Daoy (cell line): ENCODE measurements around the gene TUBB. TPM values are rescaled to one million over a fixed set of nuclear protein-coding genes. Genes with fewer than 3 reads are reported as not detected.

Experiments used
- DNase-seq: peaks from one replicate; pipeline ENCODE4 v3.0.0-alpha.2; 2015; ENCODE audit warnings: low read depth
- total RNA-seq: library from RNA; depleted of rRNA; stranded (reverse); fragments of >200 nt; shearing (Covaris generic); gene quantifications from 2 replicates; pipeline ENCODE4 v1.2.3, GENCODE V29; 2014; rRNA removed

TUBB gene
- total RNA-seq: 1,353 and 1,355 TPM in 2 replicates

DNA sequence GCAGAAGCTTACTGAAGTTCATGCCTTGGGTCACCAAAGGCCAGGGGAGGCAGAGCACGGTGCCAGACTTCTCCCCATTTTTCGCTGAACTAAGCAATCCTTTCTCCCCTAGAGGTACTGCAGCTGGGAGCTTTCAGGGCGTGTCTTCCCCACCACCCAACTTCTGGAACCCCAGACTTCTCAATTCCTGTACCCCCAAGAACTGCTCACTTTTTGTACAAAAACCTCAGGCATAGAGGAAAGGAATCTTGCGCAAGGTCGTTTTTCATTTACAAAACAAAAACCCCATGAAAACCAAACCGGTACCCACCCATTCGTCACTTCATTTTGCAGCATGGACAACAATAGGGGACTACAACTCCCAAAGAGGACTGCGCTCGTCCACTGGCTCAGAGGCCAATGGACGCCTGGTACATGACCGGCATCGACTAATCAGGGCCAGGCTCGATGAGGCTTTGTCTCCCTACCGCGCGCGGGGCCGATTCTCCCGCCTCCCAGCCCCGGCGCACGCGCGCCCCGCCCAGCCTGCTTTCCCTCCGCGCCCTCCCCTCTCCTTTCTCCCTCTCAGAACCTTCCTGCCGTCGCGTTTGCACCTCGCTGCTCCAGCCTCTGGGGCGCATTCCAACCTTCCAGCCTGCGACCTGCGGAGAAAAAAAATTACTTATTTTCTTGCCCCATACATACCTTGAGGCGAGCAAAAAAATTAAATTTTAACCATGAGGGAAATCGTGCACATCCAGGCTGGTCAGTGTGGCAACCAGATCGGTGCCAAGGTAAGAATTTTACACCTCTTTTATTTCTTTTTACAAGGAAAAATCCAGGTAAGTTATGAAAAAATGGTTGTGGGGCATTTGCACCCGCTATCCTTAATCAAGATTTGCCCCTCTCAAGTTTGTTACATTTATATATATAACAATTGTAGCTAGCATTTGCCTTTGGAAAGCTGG lies at the start of gene TUBB:
TSS of gene TUBB (plus strand) at position 562 of the 947 bp plus-strand sequence. CDS start at position 717, 155 bp downstream.
- DNase-seq: peak; percentile 100

DNA sequence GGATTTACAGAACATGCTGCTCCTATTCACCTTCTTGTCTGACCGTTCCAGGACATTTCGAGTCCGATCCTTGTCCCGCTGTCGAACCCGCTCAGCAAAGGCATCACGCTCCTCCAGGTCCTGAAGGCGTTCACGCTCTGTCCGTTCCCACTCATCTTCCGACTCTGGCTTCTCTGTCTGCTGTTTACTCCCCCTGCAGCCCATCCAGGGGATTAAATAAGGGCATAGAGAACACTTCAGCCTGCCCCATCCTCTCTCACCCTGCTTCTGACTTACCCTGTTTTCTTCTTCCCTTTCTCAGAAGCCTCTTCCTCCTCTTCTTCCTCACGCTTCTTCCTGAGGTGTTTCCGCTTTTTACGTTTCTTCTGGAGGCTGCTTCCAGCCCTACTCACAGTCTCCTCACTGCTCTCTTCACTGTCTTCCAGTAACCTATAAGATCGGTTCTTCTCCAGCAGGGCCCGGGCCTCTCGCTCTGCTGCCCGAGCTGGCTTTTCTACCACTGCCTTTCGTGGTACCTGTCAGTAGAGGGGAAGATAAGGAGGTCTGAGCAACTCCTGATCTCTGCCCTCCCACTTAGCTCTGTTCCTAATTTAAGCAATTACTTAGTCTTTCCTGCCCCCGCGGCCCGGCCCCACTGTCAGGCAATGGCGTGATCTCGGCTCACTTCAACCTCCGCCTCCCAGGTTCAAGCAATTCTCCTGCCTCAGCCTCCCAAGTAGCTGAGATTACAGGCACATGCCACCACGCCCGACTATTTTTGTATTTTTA lies 49.2 kb upstream of the TUBB start:
- no peak for DNase-seq

DNA sequence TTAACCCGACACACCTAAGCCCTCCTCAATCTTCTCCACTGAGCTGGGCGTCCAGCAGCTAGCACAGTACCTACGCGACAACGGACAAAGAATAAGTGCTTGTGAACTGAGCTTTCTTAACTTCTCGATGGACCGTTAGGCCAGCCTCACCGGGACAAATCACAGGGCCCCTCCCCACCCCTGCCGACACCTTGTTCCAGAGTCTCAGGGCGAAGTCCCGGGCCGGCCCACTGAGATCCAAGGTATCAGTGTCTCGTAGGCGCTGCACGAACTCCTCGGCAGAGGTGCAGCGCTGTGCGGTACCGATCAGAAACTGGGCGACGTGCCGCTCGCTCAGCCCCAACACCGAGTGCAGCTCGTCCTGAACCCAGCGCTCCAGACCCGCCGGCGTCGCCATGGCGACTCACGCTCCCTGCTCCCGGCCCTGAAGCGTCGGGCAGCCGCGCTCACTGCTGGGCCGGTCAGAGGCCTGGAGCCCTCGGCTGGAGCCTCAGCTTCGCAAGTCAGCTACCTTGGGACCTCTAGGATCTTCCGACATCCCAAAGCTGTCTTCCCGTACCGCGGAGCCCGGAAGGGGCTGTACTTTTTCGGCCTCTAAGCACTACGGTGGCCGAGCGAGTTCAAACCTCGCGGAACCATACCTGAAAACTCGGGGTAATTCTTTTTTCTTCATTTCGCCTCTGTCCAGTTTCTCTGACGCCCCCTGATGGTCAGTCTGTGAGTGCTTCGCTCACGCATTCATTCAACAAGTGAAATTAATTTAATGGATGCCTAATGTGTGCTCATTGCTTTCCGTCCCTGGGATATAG lies 47.5 kb upstream of the TUBB start, which contains the start of gene DHX16:
TSS of gene DHX16 (minus strand) at position 562 of the 809 bp plus-strand sequence. CDS start at position 397, 165 bp downstream.
- DNase-seq: peak; percentile 98

DNA sequence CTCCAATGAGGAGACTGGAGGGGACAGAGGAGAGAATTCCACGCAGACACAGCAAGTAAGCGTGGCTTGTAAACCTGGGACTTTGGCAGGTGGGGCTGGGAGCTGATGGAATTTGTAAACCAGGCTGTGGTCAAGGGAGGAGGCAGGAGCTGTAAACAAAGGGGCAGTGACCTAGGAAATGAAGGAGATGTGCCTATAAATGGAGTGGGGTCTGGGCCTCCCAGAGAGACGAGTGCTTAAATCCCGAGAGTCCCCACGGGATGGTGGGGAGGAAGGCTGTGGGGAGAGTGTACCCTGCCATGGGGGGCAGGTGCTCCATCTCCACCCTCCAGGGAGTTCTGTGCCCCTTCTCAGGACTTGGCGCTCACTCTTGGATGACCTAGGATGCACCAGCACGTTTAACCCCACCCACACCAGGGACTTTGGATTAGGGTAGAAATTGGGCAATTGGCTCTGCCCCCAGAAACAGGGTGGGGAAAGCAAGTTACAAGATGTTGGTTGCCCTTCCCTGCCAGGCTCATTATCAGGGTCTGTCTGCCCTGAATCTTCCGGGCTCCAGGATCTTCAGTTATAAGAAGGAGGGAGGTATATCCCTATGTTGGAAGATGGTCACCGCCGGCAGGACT lies 43.4 kb upstream of the TUBB start:
- DNase-seq: no peak

DNA sequence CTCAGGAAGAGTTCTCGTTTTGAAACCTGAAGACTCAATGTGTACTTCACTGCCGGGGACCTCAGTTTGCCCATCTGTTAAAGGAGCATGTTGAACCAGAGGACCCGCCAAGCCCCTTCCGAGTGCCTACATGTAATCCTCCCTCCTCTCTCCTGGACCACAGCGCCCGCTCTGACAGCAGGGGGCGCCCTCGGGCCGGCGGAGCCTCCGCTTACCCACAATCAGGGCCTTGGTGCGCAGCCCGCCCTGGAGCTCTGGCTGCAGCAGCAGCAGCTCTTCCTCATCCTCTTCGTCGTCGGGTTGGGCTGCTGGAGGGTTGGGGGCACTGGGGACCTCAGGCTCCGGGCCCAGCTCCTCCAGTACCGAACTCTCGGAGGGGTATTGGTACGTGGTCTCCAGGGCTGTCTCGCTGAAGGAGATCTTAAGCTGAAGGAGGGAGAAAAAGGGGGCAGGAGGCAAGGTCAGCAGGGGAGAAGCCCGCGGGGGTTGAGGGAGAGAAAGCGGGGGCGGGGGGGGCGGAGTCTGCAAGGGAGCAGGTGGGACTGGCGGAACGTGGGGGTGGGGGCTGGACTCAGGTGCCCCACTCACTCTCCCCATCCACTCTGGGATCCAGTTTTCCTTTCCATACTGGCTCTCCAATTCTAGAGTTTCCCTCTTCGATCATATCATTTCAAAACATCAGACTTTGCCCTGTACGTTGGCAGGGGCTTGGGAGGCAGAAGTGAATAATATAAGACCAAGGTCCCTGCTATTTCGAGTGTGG lies 41.0 kb upstream of the TUBB start:
- peak; percentile 89 for DNase-seq

DNA sequence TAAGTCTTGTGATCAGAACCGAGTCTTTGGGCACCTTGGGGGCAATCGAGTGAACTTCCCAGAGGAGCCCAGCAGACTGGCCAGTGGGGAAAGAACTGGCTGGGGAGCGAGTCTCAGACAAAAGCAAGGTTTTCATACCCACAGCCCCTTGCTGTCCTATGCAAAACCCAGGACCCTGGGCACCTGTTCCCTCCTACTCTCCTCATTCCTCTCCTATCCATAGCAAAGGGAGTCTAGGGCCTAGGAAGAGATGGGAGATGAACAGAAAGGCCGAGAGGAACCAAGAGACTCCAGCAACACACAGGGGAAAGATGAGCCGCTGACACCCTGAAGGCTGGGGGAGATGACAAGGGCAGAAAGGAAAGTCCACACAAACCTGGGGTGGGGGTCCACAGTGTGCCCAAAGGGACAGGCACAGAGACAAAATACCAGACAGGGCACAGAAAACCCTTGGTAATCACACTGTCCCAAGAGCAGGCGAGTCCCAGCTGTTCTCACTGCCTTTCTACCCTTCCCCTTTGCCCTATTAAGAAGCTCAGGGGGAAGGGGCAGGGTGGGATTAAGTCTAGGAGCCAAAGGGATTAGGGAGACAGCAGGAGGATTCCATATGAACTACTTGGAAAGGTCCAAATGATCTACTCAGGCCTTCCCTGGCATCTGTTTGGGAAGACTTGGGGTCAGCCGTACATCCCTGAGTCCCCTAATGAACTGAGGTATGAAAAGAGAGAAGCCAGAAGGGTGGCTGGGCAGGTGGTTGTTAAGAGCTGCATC lies 40.2 kb upstream of the TUBB start:
- no peak for DNase-seq

DNA sequence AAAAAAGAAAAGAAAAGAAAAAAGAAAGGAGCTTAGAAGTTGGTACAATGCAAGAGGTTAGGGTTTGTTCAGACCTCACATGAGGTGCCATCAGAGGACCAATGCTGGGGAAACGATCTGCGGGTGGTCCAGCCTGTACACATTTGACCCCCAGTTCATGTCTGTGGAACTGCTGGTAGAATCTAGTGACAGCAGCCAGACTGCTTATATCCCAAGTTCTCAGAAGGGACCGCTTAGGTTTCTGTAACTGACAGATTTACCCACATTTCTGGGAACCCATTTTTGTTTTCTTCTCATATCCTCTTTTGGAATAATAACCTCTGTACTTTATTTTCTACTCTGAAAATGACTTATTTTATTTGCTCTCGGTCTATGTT lies 38.4 kb upstream of the TUBB start:
- DNase-seq: no peak

DNA sequence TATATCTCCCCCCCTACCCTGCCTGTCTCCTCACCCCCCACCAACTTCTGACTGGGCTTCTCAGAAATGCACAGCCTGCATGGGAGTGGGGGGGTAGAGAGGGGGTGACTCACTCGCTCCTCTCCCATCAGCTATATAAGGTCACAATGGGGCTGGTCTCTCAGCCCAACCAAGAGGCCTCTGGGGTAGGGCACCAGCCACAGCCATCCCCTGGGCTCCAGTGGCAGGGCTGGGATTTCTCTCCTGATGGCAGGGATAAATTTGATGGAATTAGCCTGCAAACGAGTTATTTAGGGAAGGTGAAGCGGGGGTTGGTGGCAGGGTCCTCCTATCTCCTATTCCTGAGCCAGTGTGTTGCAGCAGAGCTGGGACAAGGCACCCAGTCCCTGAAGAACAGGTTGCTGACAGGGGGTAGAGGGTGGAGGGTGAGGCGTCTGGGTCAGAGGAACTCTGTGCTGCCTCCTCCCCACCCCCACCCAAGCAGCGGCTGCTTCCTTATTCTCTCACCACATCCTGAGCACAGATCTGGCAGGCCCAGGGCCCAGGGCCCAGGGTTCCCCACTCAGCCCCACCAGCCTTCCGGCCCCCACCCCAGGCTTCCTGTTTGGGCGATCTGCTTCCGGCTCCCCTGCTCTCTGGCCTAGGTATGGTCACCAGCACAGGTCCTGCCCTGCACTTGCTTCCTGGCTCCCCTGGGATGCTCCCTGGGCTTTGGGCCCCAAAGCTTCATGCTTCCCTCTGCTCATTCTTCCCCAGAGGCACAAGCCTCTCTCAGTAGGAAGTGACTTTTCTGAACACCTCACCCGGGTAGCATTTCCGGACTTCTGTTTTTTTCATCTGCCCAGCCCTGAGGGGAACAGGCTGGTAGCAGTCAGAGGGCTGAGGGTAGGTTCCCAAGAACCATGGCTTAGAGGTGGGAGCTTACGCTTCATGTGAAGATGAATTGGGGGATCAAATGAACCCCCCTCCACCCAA lies 37.7 kb upstream of the TUBB start:
- peak; percentile 94 for DNase-seq

DNA sequence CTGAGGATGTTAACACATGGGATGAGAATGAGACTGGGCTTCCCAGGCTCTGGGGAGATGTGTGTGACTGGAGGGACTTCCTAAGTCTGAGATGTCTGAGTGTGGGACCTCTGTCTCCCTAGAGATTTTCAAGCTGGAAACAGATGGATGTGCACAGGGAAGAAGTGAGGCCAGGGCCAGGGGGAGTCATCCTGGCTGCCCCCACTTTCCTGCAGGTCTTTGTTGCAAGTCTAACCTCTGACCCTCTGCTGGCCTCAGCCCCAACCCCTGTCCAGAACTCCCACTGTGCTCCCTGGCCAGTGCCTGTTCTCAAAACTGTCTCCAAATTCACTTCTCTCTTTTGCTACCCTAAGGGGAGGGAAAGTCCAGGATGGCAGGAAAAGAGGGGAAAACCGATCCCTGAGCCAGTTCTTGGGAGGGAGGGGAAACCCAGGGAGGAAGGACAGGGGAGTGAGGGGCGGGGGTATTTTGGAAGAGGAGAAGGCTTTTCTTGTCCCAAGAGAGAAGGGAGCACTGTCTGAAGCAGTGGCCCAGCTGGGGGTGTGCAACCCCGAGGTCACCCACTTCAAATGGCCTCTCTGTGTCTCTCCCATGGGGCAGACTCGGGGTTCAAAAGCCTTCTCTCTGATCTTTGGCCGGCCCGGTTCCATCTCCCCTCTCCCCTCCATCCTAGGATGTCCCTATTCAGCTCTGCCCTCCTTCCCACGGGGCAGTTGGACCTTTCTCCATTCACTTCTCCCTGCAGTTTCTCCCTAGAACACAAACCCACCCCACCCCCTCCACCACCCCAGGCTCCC lies 36.8 kb upstream of the TUBB start:
- peak; percentile 39 for DNase-seq

DNA sequence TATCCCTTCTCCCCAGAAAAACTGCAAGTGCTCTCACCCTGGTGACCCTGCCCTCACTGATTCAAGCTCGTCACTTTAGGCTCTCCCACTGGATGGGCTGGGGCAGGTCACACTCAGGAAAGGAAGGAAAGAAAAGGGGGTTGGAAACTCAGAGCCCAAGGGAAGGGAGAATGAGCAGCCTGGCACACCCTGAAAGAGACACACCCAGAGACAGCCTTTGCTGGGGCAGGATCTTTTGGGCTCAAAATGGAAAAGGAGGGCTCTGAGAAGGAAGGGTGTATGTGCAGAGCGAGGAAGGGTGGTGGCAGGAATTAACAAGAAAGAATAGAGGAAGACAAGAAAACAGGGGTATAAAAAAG lies 36.2 kb upstream of the TUBB start:
- DNase-seq: peak; percentile 22

DNA sequence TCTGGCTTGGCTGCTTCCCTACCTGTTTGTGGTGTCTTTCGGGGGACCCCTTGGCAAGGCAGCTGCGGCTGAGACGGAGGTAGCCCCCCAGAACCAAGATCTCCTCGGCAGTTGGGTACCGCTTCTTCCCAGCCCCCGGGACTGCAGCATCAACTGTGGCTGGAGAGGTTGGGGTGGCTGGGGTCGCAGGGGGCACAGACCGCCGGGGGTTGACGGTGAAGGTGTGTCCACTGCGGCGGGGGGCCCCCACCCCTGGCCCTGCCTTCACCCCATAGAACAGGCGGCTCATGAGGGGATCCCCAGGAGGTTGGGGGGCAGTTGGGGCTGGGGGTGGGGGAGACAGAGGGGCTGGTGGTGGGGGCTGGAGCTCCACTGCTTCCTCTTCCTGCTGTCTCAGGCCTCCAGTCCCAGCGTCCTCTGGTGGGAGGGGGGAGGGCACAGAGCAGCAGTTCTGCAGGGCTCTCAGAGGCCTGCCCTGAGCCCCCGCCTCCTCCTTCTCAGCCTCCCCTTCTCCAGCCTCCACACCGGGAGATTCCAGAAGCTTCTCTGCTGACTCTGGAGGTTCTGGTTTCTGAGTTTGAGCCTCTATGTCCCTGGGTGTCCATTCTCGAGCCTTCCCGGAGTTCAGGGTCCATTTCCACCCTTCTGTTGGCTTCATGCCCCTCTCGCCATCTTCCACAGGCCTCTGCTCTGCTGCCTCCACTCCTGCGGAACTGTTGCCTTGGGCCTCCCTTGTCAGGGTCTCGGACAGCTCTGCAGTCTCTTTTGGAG lies 35.6 kb upstream of the TUBB start:
- DNase-seq: peak; percentile 71

DNA sequence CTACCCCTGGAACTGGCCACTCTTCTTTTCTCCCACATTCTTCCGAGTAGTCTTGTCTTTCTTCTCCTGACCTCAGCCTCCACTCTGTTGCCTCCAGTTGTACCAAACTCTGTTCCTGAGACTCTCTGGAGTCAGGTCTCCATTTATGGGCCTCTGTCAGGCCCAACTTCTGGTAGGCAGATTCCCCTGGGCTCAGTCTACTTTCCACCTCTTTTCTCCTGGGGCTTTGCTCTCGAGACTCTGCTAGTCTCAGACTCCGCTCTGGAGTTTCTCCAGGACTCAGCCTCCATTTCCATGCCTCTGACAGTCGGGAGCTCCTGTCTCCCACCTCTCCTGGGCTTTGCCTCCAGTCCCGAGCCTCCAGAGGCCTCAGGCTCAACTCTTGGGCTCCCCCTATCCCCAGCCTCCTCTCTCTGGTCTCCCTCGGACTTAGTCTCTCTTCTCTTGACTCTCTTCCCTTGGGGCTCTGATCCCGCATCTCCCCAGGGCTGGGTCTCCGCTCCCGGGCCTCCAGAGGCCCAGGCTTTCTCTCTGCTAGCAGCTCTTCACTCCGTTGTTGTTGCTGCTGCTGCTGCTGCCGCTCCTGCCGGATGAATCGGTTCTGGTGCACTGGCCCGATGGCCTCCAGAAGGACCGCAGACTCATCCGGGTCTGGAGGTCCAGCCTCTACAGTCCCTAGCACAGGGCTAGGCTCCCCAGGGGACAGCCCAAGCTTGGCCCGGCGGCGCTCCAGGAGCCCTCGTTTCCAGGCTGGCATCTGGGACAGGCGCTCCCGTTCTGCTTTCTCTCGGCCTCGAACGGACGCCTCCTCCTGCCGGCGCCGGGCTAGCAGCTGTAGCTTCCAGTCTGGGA lies 34.8 kb upstream of the TUBB start:
- DNase-seq: peak; percentile 56

DNA sequence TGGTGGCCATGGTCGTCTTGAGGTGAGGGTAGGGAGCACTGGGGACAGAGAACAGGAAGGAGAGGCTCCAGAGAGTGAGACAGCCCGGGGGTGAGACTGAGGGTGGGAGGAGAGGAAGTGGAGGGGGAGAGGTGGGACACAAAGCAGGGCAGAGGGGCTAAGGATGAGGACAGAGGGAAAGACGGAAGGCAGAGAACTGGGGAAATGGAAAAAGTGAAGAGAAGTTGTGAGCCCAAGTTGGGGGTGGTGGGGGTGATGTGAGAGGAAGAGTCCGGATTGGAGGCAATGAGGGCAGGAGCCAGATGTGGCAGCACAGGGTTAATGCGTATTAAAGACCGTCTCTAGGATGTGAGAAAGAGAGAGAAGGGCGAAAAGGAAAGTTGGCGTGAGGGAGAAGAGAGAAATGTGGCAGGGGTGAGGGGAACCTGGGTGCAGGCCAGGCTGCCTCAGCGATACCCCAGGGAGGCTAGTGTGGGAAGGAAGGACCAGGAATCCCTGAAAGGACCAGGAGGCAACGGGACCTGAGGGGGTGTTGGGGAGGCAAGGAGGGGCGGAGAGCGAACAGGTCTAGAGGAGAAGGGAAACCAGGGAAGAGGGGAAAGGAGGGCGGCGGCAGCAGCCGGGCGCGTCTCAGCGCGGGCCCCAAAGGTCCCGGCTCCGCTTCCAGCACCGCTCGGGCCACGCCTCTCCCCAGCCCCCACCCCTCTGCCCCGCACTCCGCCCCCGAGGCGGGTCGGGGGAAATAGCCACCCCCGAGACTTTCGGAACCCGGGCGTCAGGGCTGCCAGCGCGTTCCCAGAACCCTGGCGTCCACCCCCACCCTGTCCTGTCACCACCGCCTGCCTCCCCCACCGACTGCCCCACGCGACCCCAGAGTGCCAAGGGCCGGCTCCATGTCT lies 33.9 kb upstream of the TUBB start, which contains the start of gene PPP1R18:
TSS of gene PPP1R18 (minus strand) at position 637 of the 899 bp plus-strand sequence. CDS start at position 10, 627 bp downstream.
- DNase-seq: peak; percentile 83

DNA sequence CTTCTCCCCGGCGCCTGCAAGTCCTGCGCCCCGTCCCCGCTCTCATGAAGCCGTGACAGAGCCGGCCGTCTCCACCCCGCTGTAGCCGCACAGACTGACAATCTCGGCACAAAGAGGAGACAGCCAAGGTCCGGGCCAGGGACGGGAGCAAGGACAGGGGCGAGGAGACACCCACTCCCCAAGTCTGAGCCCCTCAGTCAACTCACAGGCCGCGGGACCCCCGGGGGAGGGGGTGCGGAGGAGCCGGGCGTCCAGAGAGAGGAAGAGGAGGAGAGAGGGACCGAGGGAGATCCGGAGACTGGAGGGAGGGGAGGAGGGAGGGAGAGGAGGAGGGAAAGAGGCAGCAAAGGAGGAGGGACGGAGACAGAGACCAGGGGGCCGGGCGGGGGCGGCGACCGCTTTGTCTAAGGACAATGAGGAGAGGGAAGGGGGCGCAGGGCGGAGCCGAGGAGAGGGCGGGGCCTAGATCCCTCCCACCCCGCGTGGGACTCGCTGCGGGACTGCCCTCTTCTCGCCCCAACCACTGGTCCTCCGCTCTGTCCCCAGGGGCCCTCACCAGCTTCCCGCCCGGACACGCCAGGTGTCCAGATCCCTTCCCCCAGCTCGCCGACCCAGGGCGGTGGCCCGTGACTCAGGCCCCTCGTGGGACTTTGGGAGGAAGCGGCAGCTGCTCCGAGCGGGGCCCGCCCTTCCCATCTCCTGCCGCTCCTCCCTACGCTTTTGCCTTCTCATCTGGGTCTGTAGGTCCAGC lies 33.1 kb upstream of the TUBB start:
- peak; percentile 99 for DNase-seq
